ENCODE results near the gene RAB35.

The RAB35 gene

GRCh38 chr12:120090626-120091295, 25.8 kb downstream of the RAB35 start:
- CTCF ChIA-PET = no interaction called here
- no peak for TF ChIP-seq SUZ12 (IDR thresholded peaks at IDR 0.05)
- no peak for TF ChIP-seq FOXK2 (IDR thresholded peaks at IDR 0.05)
- TF ChIP-seq BHLHE40 (IDR thresholded peaks at IDR 0.05; ENCODE audit: borderline replicate concordance) = no peak
- TF ChIP-seq TARDBP (IDR thresholded peaks at IDR 0.05) = no peak
- TF ChIP-seq FOXM1 (IDR thresholded peaks at IDR 0.05; ENCODE audit: borderline replicate concordance) = no peak
- no peak for TF ChIP-seq FOXA1 (IDR thresholded peaks at IDR 0.05)
- TF ChIP-seq NFRKB (IDR thresholded peaks at IDR 0.05) = no peak
- no peak for TF ChIP-seq ELF4 (IDR thresholded peaks at IDR 0.05)
- no peak for TF ChIP-seq ARNT (IDR thresholded peaks at IDR 0.05)
- TF ChIP-seq SP1 (IDR thresholded peaks at IDR 0.05) = no peak
- TF ChIP-seq L3MBTL2 (conservative IDR thresholded peaks at IDR 0.05) = no peak
- TF ChIP-seq CTBP1 (IDR thresholded peaks at IDR 0.05; ENCODE audit: borderline replicate concordance) = no peak
- no peak for TF ChIP-seq ZNF384 (IDR thresholded peaks at IDR 0.05)
- no peak for DNase-seq (ENCODE audit: extremely low spot score)
- POLR2A ChIA-PET = interaction anchor here (1.2 kb wide), 1 partner anchor 110 kb away, joined by 4 read pairs; the partner anchor contains the start of gene RPLP0

DNA sequence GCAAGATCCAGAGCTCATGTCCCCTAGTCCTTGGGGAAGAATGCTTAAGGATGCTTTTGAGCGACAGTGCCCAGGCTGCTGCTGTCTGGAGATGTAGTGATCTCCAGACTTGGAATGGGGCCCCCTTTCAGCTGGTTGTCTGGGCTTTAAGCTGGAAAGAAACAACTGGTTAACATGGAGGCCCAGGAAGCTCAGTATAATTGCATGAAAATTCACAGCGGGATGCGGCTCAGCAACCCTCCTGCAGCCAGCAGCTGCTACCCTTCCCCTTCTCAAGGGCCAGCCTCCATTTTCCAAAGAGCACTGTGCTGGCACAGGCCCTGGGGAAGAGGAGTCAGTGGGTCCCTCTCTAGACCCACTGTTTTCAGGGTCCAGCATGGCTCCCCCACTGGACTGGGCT, 26.3 kb downstream of the RAB35 start:
- TF ChIP-seq TARDBP (IDR thresholded peaks at IDR 0.05) (no peak), ARNT (IDR thresholded peaks at IDR 0.05) (no peak), LEF1 (IDR thresholded peaks at IDR 0.05; ENCODE audit: borderline replicate concordance) (no peak), HDGF (IDR thresholded peaks at IDR 0.05; ENCODE audit: borderline replicate concordance) (no peak), FOXM1 (IDR thresholded peaks at IDR 0.05; ENCODE audit: borderline replicate concordance) (no peak), L3MBTL2 (conservative IDR thresholded peaks at IDR 0.05) (no peak), ELF4 (IDR thresholded peaks at IDR 0.05) (no peak)
- TF ChIP-seq, protein P1, sequence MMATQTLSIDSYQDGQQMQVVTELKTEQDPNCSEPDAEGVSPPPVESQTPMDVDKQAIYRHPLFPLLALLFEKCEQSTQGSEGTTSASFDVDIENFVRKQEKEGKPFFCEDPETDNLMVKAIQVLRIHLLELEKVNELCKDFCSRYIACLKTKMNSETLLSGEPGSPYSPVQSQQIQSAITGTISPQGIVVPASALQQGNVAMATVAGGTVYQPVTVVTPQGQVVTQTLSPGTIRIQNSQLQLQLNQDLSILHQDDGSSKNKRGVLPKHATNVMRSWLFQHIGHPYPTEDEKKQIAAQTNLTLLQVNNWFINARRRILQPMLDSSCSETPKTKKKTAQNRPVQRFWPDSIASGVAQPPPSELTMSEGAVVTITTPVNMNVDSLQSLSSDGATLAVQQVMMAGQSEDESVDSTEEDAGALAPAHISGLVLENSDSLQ (IDR thresholded peaks at IDR 0.05) = no peak
- no peak for DNase-seq (ENCODE audit: extremely low spot score)
- ChIA-PET CTCF (no interaction called here), POLR2A (interaction anchor here (0.7 to 1.2 kb wide), 2 partner anchors 26 to 111 kb away, joined by 3 to 4 read pairs; partner anchors contain the start of genes RAB35 and RPLP0)

- no peak for TF ChIP-seq CTBP1 (IDR thresholded peaks at IDR 0.05; ENCODE audit: borderline replicate concordance)
- no peak for TF ChIP-seq ARNT (IDR thresholded peaks at IDR 0.05)
- no peak for TF ChIP-seq ZNF384 (IDR thresholded peaks at IDR 0.05)
- TF ChIP-seq HDGF (IDR thresholded peaks at IDR 0.05; ENCODE audit: borderline replicate concordance) = no peak
- no peak for TF ChIP-seq SUZ12 (IDR thresholded peaks at IDR 0.05)
- TF ChIP-seq FOXA1 (IDR thresholded peaks at IDR 0.05) = no peak
- TF ChIP-seq BHLHE40 (IDR thresholded peaks at IDR 0.05; ENCODE audit: borderline replicate concordance) = no peak
- TF ChIP-seq LEF1 (IDR thresholded peaks at IDR 0.05; ENCODE audit: borderline replicate concordance) = no peak
- no peak for TF ChIP-seq SP1 (IDR thresholded peaks at IDR 0.05)
- ChIA-PET POLR2A (interaction anchor here (0.7 kb wide), 1 partner anchor 26 kb away, joined by 3 read pairs; the partner anchor contains the start of gene RAB35), CTCF (no interaction called here)
- DNase-seq (ENCODE audit: extremely low spot score) = no peak
These were observed 26.8 kb downstream of the RAB35 start for GRCh38 chr12:120089796-120090195.

DNA sequence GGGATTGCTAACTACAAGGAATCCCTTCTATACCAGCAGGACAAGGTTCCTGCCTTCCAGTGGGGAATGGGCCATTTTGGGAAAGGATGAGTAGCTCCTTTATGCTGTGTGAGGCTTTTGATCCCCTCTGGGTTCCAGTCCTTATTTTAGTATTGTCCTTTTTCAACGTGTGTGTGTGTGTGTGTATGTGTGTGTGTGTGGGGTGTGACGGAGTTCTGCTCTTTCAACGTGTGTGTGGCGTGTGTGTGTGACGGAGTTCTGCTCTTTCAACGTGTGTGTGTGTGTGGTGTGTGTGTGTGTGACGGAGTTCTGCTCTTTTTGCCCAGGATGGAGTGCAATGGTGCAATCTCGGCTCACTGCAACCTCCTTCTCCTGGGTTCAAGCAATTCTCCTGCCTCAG, 27.4 kb downstream of the RAB35 start:
- no peak for DNase-seq (ENCODE audit: extremely low spot score)
- POLR2A ChIA-PET = no interaction called here
- TF ChIP-seq HDGF (IDR thresholded peaks at IDR 0.05; ENCODE audit: borderline replicate concordance) = no peak
- no peak for TF ChIP-seq NFRKB (IDR thresholded peaks at IDR 0.05)
- TF ChIP-seq, protein P1 (IDR thresholded peaks at IDR 0.05) = no peak
- no peak for TF ChIP-seq BHLHE40 (IDR thresholded peaks at IDR 0.05; ENCODE audit: borderline replicate concordance)
- TF ChIP-seq LEF1 (IDR thresholded peaks at IDR 0.05; ENCODE audit: borderline replicate concordance) = no peak
- TF ChIP-seq ZNF384 (IDR thresholded peaks at IDR 0.05) = no peak
- TF ChIP-seq CTBP1 (IDR thresholded peaks at IDR 0.05; ENCODE audit: borderline replicate concordance) = no peak
- no peak for TF ChIP-seq FOXA1 (IDR thresholded peaks at IDR 0.05)
- no peak for TF ChIP-seq FOXK2 (IDR thresholded peaks at IDR 0.05)
- TF ChIP-seq FOXM1 (IDR thresholded peaks at IDR 0.05; ENCODE audit: borderline replicate concordance) = no peak
- no peak for TF ChIP-seq SP1 (IDR thresholded peaks at IDR 0.05)
- no peak for TF ChIP-seq ARNT (IDR thresholded peaks at IDR 0.05)
- TF ChIP-seq SUZ12 (IDR thresholded peaks at IDR 0.05) = no peak
- TF ChIP-seq ELF4 (IDR thresholded peaks at IDR 0.05) = no peak
- CTCF ChIA-PET = no interaction called here

DNA sequence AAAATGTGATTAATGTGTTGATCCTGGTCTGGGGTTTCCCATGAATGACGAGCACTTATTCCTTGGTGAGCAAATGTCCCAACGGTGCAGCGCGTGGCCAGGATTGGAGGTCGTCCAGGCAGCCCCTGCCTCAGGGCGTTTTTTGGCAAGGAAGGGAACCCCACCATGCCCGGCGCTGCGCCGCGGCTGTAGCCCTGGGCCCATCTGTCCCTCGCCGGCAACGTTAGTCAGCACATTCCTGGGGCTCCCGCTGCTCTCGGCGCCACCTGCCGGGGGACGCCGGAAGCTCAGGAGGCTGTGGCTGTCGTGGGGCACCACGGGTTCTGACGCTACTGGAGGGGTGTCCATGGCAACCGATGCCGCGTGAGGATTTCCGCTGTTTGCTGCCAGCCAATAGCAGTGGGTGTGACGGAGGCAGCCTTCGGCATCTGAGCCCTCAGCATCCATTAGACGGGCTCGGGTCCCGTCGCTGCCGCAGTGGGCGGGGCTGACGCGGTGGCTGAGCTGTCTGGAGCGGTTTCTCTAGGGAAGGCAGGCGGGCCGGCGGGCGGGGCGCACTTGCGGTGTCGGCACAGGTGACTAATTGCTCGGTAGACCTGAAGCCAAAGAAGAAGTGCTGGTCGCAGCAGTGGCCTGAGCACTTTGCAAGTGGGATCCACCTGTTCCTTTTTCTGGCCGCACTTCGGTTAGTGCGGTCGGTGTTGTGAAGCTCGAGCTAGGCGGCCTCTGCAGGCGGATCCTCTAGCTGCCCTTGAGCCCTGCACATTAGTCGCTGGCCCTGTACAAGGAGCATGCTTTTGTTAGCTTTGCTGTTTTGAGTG, 29.5 kb downstream of the RAB35 start:
- POLR2A ChIA-PET = interaction anchor here (0.8 to 1.4 kb wide), 3 partner anchors 13 to 114 kb away, joined by 3 to 8 read pairs (median 4); partner anchors contain the start of genes RAB35 and RPLP0
- peak; percentile 99 for DNase-seq (ENCODE audit: extremely low spot score)
- no peak for TF ChIP-seq NFRKB (IDR thresholded peaks at IDR 0.05)
- TF ChIP-seq TARDBP (IDR thresholded peaks at IDR 0.05) = no peak
- no peak for TF ChIP-seq LEF1 (IDR thresholded peaks at IDR 0.05; ENCODE audit: borderline replicate concordance)
- TF ChIP-seq BHLHE40 (IDR thresholded peaks at IDR 0.05; ENCODE audit: borderline replicate concordance) = no peak
- no peak for TF ChIP-seq SUZ12 (IDR thresholded peaks at IDR 0.05)
- no peak; the same call in 1 of the 2 replicates for TF ChIP-seq CTBP1 (IDR thresholded peaks at IDR 0.05; ENCODE audit: borderline replicate concordance)
- TF ChIP-seq SP1 (IDR thresholded peaks at IDR 0.05) = no peak
- no peak for TF ChIP-seq HDGF (IDR thresholded peaks at IDR 0.05; ENCODE audit: borderline replicate concordance)
- TF ChIP-seq L3MBTL2 (conservative IDR thresholded peaks at IDR 0.05) = no peak
- TF ChIP-seq, protein P1 (IDR thresholded peaks at IDR 0.05) = no peak
- TF ChIP-seq ELF4 (IDR thresholded peaks at IDR 0.05) = no peak
- TF ChIP-seq FOXM1 (IDR thresholded peaks at IDR 0.05; ENCODE audit: borderline replicate concordance) = no peak
- no peak for TF ChIP-seq ARNT (IDR thresholded peaks at IDR 0.05)
- TF ChIP-seq ZNF384 (IDR thresholded peaks at IDR 0.05) = no peak
- TF ChIP-seq FOXA1 (IDR thresholded peaks at IDR 0.05) = no peak
- TF ChIP-seq FOXK2 (IDR thresholded peaks at IDR 0.05) = no peak
- CTCF ChIA-PET = interaction anchor here (0.6 to 1.8 kb wide), 8 partner anchors 11 to 145 kb away, joined by 3 to 4 read pairs (median 3); no protein-coding TSS in a partner anchor
